ENCODE measurements around the gene BBS10.

DNA sequence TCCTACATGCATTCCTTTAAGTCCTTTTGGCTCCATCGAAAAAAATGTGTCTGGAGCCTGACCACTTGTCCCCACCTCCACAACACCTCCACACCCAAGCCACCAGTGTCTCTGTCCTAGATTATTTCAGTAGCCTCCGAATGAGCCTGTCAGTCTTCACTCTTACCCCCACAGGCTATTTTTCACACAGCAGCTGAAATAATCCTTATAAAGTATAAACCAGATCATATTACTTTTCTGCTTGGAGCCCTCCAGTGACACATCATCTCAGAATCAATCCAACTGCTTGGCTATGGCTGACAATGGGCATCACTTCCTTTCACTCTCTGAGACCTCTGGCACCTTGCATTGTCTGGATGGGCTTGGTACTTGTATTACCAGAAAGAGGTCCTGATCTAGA lies 44.9 kb downstream of the BBS10 start:
- TF ChIP-seq, protein P1, sequence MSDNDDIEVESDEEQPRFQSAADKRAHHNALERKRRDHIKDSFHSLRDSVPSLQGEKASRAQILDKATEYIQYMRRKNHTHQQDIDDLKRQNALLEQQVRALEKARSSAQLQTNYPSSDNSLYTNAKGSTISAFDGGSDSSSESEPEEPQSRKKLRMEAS (IDR thresholded peaks at IDR 0.05; ENCODE audit: low read depth, low read length): no peak
- TF ChIP-seq POLR2A (IDR thresholded peaks at IDR 0.05; ENCODE audit: extremely low read depth, insufficient read length) (no peak), MYC (IDR thresholded peaks at IDR 0.05; ENCODE audit: low read depth, low read length) (no peak)
- TF ChIP-seq, protein P2, sequence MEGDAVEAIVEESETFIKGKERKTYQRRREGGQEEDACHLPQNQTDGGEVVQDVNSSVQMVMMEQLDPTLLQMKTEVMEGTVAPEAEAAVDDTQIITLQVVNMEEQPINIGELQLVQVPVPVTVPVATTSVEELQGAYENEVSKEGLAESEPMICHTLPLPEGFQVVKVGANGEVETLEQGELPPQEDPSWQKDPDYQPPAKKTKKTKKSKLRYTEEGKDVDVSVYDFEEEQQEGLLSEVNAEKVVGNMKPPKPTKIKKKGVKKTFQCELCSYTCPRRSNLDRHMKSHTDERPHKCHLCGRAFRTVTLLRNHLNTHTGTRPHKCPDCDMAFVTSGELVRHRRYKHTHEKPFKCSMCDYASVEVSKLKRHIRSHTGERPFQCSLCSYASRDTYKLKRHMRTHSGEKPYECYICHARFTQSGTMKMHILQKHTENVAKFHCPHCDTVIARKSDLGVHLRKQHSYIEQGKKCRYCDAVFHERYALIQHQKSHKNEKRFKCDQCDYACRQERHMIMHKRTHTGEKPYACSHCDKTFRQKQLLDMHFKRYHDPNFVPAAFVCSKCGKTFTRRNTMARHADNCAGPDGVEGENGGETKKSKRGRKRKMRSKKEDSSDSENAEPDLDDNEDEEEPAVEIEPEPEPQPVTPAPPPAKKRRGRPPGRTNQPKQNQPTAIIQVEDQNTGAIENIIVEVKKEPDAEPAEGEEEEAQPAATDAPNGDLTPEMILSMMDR (IDR thresholded peaks at IDR 0.05; ENCODE audit: low read depth, low read length): no peak

Measured in NB4 (cell line).